ENCODE measurements around the gene AUH.
"Not testable (repeated sequence)": the region's sequence is repeated elsewhere in the genome, so short reads cannot be mapped to it uniquely, and the experiment has no call there.

The AUH gene

DNA sequence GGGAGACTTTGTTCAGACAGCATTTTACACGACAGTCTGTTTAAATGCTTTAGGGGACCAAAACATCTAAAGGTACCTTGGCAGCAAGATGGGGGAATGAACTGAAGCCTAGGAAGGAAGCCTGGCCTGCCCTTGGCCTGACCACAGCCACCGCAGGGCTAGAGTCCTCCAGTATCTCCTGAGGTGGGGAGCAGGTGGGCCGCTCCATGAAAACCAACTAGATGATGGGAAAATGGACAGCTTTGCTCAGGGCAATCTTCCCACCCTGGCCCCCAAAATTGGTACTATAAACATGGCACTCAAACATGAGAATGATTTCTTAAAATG, 153.3 kb downstream of the AUH start:
- Histone ChIP-seq H3K4me3 (ENCODE audit: low read depth, low read length) (no peak overlapping the region), H3K27me3 (ENCODE audit: control insufficient read depth, insufficient read depth, low read length) (no peaks in the 10 kb centered on the region), H3K9ac (ENCODE audit: low read depth, low read length) (no peak overlapping the region), H3K9me3 (ENCODE audit: control insufficient read depth, insufficient read depth, low read length) (no peaks in the 10 kb centered on the region), H3K27ac (ENCODE audit: low read depth, low read length) (no peak overlapping the region), H3K4me1 (ENCODE audit: control insufficient read depth, insufficient read depth, low read length) (no peaks in the 10 kb centered on the region), H3K36me3 (ENCODE audit: control insufficient read depth, insufficient read depth, low read length) (no peaks in the 10 kb centered on the region)

DNA sequence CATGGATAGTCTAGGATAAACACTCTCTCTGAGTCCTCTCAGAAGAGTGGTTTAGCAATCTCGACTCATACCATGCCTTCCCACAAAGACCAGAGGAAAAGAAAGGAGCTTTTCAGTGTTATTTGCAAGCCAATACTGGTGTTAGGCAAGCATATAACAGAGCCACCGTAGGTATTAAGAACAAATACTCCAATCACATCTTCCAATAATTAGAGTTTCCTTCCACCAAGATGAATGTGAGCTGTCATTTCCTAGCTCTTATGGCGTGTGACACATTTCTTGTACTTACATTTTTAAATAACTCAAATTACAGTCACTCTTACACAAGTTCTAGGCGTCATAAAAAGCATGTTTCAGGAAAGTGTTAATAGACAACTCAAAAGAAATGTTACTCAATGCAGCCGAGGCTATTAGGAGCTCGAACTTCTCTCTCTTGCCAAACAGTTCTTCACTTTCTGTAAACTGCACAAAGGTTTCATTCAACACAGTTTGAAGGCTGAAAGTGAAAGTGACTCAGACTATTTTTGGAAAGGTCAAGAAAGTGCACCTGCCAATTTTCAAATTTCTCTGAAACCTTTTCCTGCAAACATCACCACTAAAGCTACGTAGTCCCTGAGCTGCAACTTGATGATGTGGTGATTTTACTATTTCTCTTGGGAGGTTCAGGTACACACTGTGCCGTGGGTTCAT, 153.8 kb downstream of the AUH start:
- H3K36me3 ChIP-seq (ENCODE audit: control insufficient read depth, insufficient read depth, low read length) = no peaks in the 10 kb centered on the region
- no peak overlapping the region for H3K9ac ChIP-seq (ENCODE audit: low read depth, low read length)

DNA sequence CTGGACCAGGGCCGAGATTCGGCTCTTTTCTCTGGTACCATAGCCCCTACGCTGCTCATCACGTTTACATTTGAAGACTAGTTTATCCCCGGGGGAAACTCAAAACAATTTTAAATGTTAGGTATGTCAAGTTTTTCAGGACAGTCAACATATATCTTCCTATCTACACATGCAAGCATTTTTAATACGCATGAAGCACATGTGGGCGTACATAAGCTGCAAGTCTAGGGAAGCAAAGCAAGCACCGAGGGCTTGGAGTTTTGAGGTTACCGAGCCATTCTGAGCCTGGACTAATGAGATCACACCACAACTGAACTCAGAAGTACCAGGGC, 154.4 kb downstream of the AUH start:
- Histone ChIP-seq H3K4me1 (ENCODE audit: control insufficient read depth, insufficient read depth, low read length) (no peaks in the 10 kb centered on the region), H3K9me3 (ENCODE audit: control insufficient read depth, insufficient read depth, low read length) (no peaks in the 10 kb centered on the region), H3K36me3 (ENCODE audit: control insufficient read depth, insufficient read depth, low read length) (no peaks in the 10 kb centered on the region), H3K27ac (ENCODE audit: low read depth, low read length) (no peak overlapping the region), H3K9ac (ENCODE audit: low read depth, low read length) (no peak overlapping the region), H3K27me3 (ENCODE audit: control insufficient read depth, insufficient read depth, low read length) (no peaks in the 10 kb centered on the region), H3K4me3 (ENCODE audit: low read depth, low read length) (no peak overlapping the region)

More for the DNA sequence above, 153.8 kb downstream of the AUH start:
- no peaks in the 10 kb centered on the region for H3K4me1 ChIP-seq (ENCODE audit: control insufficient read depth, insufficient read depth, low read length)
- H3K27ac ChIP-seq (ENCODE audit: low read depth, low read length) = no peak overlapping the region
- H3K27me3 ChIP-seq (ENCODE audit: control insufficient read depth, insufficient read depth, low read length) = no peaks in the 10 kb centered on the region
- no peak overlapping the region for H3K4me3 ChIP-seq (ENCODE audit: low read depth, low read length)
- no peaks in the 10 kb centered on the region for H3K9me3 ChIP-seq (ENCODE audit: control insufficient read depth, insufficient read depth, low read length)

DNA sequence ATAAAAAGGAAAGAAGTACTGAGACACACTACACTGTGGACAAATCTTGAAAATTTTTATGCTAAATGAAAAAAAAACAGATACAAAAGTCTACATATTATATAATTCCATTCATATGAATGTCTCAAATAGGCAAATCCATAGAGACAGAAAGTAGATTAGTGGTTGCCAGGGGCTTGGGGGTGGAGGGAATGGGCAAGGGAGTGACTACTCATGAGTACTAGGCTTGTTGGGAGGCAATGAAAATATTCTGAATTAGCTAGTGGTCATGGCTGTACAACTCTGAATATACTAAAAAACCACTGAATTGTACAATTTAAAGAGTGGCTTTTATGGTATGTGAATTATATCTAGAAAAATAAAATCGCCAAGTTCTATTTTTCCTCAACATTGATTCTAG, 154.9 kb downstream of the AUH start:
- Histone ChIP-seq H3K9ac (ENCODE audit: low read depth, low read length) (no peak overlapping the region), H3K9me3 (ENCODE audit: control insufficient read depth, insufficient read depth, low read length) (no peaks in the 10 kb centered on the region), H3K4me1 (ENCODE audit: control insufficient read depth, insufficient read depth, low read length) (no peaks in the 10 kb centered on the region), H3K4me3 (ENCODE audit: low read depth, low read length) (no peak overlapping the region), H3K36me3 (ENCODE audit: control insufficient read depth, insufficient read depth, low read length) (no peaks in the 10 kb centered on the region), H3K27me3 (ENCODE audit: control insufficient read depth, insufficient read depth, low read length) (no peaks in the 10 kb centered on the region), H3K27ac (ENCODE audit: low read depth, low read length) (no peak overlapping the region)

GRCh38 chr9:91202736-91203283, 158.9 kb downstream of the AUH start:
- no peaks in the 10 kb centered on the region for H3K27me3 ChIP-seq (ENCODE audit: control insufficient read depth, insufficient read depth, low read length)
- H3K9me3 ChIP-seq (ENCODE audit: control insufficient read depth, insufficient read depth, low read length) = no peaks in the 10 kb centered on the region
- peaks cover 8% of the 10 kb centered on the region for H3K4me1 ChIP-seq (ENCODE audit: control insufficient read depth, insufficient read depth, low read length)
- H3K4me3 ChIP-seq (ENCODE audit: low read depth, low read length) = no peak overlapping the region
- H3K36me3 ChIP-seq (ENCODE audit: control insufficient read depth, insufficient read depth, low read length) = no peaks in the 10 kb centered on the region
- no peak overlapping the region for H3K27ac ChIP-seq (ENCODE audit: low read depth, low read length)
- no peak overlapping the region for H3K9ac ChIP-seq (ENCODE audit: low read depth, low read length)

- Histone ChIP-seq H3K4me1 (ENCODE audit: control insufficient read depth, insufficient read depth, low read length) (peaks cover 15% of the 10 kb centered on the region), H3K36me3 (ENCODE audit: control insufficient read depth, insufficient read depth, low read length) (no peaks in the 10 kb centered on the region), H3K27me3 (ENCODE audit: control insufficient read depth, insufficient read depth, low read length) (0 out of 2 replicates have a peak, but pooled peaks cover 6% of the 10 kb centered on the region), H3K9ac (ENCODE audit: low read depth, low read length) (no peak overlapping the region), H3K27ac (ENCODE audit: low read depth, low read length) (no peak overlapping the region), H3K4me3 (ENCODE audit: low read depth, low read length) (no peak overlapping the region), H3K9me3 (ENCODE audit: control insufficient read depth, insufficient read depth, low read length) (no peaks in the 10 kb centered on the region)
These were observed 160.9 kb downstream of the AUH start for GRCh38 chr9:91200692-91201336.

DNA sequence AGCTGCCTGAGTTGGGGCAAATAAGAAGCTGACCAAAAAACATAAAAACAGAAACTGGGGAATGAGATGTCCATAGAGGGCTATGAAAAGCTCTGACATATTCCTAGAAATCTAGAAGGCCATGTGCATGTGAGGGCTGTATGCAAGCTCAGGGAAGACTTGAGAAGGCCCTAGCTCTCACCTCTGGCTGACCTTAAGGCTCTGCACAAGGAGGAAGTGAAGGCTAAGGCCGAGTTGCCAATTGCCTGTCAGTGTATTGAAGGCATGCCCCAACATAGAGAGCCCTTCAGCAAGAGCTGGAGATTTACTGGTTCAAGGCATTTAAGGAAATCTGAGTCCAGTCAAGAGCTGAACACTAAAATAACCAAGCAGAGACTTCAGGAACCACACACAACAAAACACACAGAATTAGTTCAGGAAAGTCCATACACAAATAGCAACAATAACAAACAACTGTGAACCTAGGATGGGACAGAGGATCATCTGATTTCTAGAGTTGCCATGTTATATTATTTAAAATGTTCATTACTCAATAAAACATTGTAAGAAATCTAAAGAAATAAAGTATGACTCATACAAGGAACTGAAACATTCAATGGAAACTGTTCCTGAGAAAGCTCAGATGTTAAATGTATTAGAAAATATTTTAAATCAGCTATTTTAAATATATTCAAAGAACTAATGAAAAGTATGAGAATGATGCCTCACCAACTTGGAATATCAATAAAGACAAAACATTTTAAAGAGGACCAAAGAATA, 161.8 kb downstream of the AUH start:
- Histone ChIP-seq H3K27me3 (ENCODE audit: control insufficient read depth, insufficient read depth, low read length) (peaks cover 12% of the 10 kb centered on the region), H3K27ac (ENCODE audit: low read depth, low read length) (no peak overlapping the region), H3K4me1 (ENCODE audit: control insufficient read depth, insufficient read depth, low read length) (peaks cover 15% of the 10 kb centered on the region), H3K4me3 (ENCODE audit: low read depth, low read length) (no peak overlapping the region), H3K36me3 (ENCODE audit: control insufficient read depth, insufficient read depth, low read length) (no peaks in the 10 kb centered on the region), H3K9me3 (ENCODE audit: control insufficient read depth, insufficient read depth, low read length) (no peaks in the 10 kb centered on the region), H3K9ac (ENCODE audit: low read depth, low read length) (no peak overlapping the region)

GRCh38 chr9:91198881-91199280, 162.8 kb downstream of the AUH start:
- not testable (repeated sequence) for H3K27ac ChIP-seq (ENCODE audit: low read depth, low read length)
- H3K4me1 ChIP-seq (ENCODE audit: control insufficient read depth, insufficient read depth, low read length) = peaks cover 19% of the 10 kb centered on the region

DNA sequence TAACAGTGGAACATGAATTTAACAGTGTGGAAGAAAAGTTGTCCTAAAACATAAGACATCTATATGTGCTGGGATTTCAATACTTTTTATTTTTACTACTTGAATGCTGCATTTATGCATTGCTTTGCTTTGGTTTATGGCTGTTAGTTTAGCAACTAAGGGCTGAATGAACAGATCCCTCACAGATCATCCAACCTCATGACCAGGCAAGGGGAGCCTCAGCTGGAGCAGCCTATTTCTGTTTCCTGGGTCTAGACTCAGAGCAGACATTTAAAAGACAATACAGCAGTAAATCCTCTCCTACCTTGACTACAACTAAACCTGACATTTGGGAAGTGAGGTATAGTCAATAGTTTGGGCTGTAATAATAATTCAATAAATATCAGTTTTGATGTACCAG, 163.3 kb downstream of the AUH start:
- Histone ChIP-seq H3K36me3 (ENCODE audit: control insufficient read depth, insufficient read depth, low read length) (no peaks in the 10 kb centered on the region), H3K9ac (ENCODE audit: low read depth, low read length) (no peak overlapping the region), H3K27me3 (ENCODE audit: control insufficient read depth, insufficient read depth, low read length) (peaks cover 28% of the 10 kb centered on the region), H3K27ac (ENCODE audit: low read depth, low read length) (no peak overlapping the region), H3K9me3 (ENCODE audit: control insufficient read depth, insufficient read depth, low read length) (no peaks in the 10 kb centered on the region), H3K4me3 (ENCODE audit: low read depth, low read length) (no peak overlapping the region), H3K4me1 (ENCODE audit: control insufficient read depth, insufficient read depth, low read length) (peaks cover 19% of the 10 kb centered on the region)

More at GRCh38 chr9:91198881-91199280, 162.8 kb downstream of the AUH start:
- peaks cover 23% of the 10 kb centered on the region for H3K27me3 ChIP-seq (ENCODE audit: control insufficient read depth, insufficient read depth, low read length)
- H3K36me3 ChIP-seq (ENCODE audit: control insufficient read depth, insufficient read depth, low read length); H3K4me3 ChIP-seq (ENCODE audit: low read depth, low read length); H3K9me3 ChIP-seq (ENCODE audit: control insufficient read depth, insufficient read depth, low read length); H3K9ac ChIP-seq (ENCODE audit: low read depth, low read length): not testable (repeated sequence)

GRCh38 chr9:91197232-91198181, 164.2 kb downstream of the AUH start:
- Histone ChIP-seq H3K4me3 (ENCODE audit: low read depth, low read length) (no peak overlapping the region), H3K9me3 (ENCODE audit: control insufficient read depth, insufficient read depth, low read length) (no peaks in the 10 kb centered on the region), H3K36me3 (ENCODE audit: control insufficient read depth, insufficient read depth, low read length) (no peaks in the 10 kb centered on the region), H3K27me3 (ENCODE audit: control insufficient read depth, insufficient read depth, low read length) (peaks cover 36% of the 10 kb centered on the region), H3K27ac (ENCODE audit: low read depth, low read length) (no peak overlapping the region), H3K9ac (ENCODE audit: low read depth, low read length) (no peak overlapping the region), H3K4me1 (ENCODE audit: control insufficient read depth, insufficient read depth, low read length) (peaks cover 22% of the 10 kb centered on the region)

All from HUES48 (cell line).